GM23338 (cell line): ENCODE measurements around the gene VRTN. TPM values are rescaled to one million over a fixed set of nuclear protein-coding genes. Genes with fewer than 3 reads are reported as not detected.

Source experiments
- ATAC-seq: fragments of 200-7000 bp; cut with Tn5 transposase; 3 replicates; pipeline ENCODE4 v1.9.1; 2020
- DNase-seq: peaks from one replicate; pipeline ENCODE4 v3.0.0-alpha.2; 2015; ENCODE audit warnings: low spot score
- H2AFZ ChIP-seq: fragments of 200-600 bp; sonication (generic); 2 replicates; pipeline ENCODE4 v1.8.0; 2016; ENCODE audit warnings: antibody characterized with exemption, mild to moderate bottlenecking, moderate library complexity
- H3F3A ChIP-seq: fragments of 200-600 bp; sonication (generic); replicated peaks from 2 replicates; pipeline ENCODE4 v1.8.0; 2017; ENCODE audit warnings: antibody characterized with exemption, mixed run types, low read depth
- H3K27ac ChIP-seq: fragments of 200-600 bp; sonication (generic); 2 replicates; pipeline ENCODE4 v1.6.1; 2016; ENCODE audit warnings: low read depth
- H3K27me3 ChIP-seq: fragments of 200-600 bp; sonication (generic); 2 replicates; pipeline ENCODE4 v1.8.0; 2016; ENCODE audit warnings: mild to moderate bottlenecking, mixed run types, moderate library complexity; ENCODE audit not compliant: insufficient read depth
- H3K36me3 ChIP-seq: fragments of 200-600 bp; sonication (generic); 2 replicates; pipeline ENCODE4 v1.8.0; 2016; ENCODE audit warnings: mild to moderate bottlenecking; ENCODE audit not compliant: insufficient read depth
- H3K4me1 ChIP-seq: fragments of 200-600 bp; sonication (generic); 2 replicates; pipeline ENCODE4 v1.8.0; 2016; ENCODE audit warnings: mild to moderate bottlenecking, moderate library complexity; ENCODE audit not compliant: insufficient read depth
- H3K4me2 ChIP-seq: fragments of 200-600 bp; sonication (generic); 2 replicates; pipeline ENCODE4 v1.7.1; 2017; ENCODE audit warnings: mixed run types
- H3K4me3 ChIP-seq: fragments of 200-600 bp; sonication (generic); 2 replicates; pipeline ENCODE4 v1.6.1; 2016; ENCODE audit warnings: mixed run types
- H3K79me2 ChIP-seq: fragments of 200-600 bp; sonication (generic); replicated peaks from 2 replicates; pipeline ENCODE4 v1.8.0; 2017; ENCODE audit warnings: mild to moderate bottlenecking; ENCODE audit not compliant: insufficient read depth
- H3K9me2 ChIP-seq: fragments of 200-600 bp; sonication (generic); 2 replicates; pipeline ENCODE4 v1.8.0; 2017; ENCODE audit not compliant: insufficient read depth
- H4K20me1 ChIP-seq: fragments of 200-600 bp; sonication (generic); replicated peaks from 2 replicates; pipeline ENCODE4 v1.8.0; 2017; ENCODE audit warnings: mild to moderate bottlenecking; ENCODE audit not compliant: insufficient read depth
- H3K27ac Mint-ChIP-seq: 2 replicates; pipeline ENCODE4 v1.8.0; 2020; ENCODE audit warnings: inconsistent platforms, mild to moderate bottlenecking, moderate library complexity, mixed read lengths
- H3K27me3 Mint-ChIP-seq: 3 replicates; pipeline ENCODE4 v1.8.0; 2022; ENCODE audit warnings: low read depth, mild to moderate bottlenecking, moderate library complexity, mixed read lengths, inconsistent platforms; ENCODE audit not compliant: insufficient read depth, poor library complexity
- H3K36me3 Mint-ChIP-seq: 3 replicates; pipeline ENCODE4 v1.8.0; 2021; ENCODE audit warnings: low read depth, mild to moderate bottlenecking, inconsistent platforms, moderate library complexity, mixed read lengths
- H3K4me1 Mint-ChIP-seq: 3 replicates; pipeline ENCODE4 v1.8.0; 2020; ENCODE audit warnings: mild to moderate bottlenecking, inconsistent platforms, mixed read lengths
- H3K4me3 Mint-ChIP-seq: 3 replicates; pipeline ENCODE4 v1.8.0; 2021; ENCODE audit warnings: moderate library complexity, mild to moderate bottlenecking, inconsistent platforms, mixed read lengths
- H3K9me3 Mint-ChIP-seq: 3 replicates; pipeline ENCODE4 v1.8.0; 2020; ENCODE audit warnings: moderate library complexity, mild to moderate bottlenecking, inconsistent platforms, mixed read lengths
- CREB1 ChIP-seq: fragments of 250-450 bp; sonication (Bioruptor Pico); IDR thresholded peaks from 2 replicates; pipeline ENCODE4 v1.5.0; 2020; ENCODE audit warnings: low read depth, mild to moderate bottlenecking, moderate library complexity
- EZH2 ChIP-seq: fragments of 200-600 bp; sonication (generic); IDR thresholded peaks from one replicate; pipeline ENCODE4 v1.8.0; 2017; ENCODE audit warnings: antibody characterized with exemption, mild to moderate bottlenecking, low read depth; ENCODE audit not compliant: unreplicated experiment
- EZH2phosphoT487 ChIP-seq: fragments of 200-600 bp; sonication (generic); IDR thresholded peaks from one replicate; pipeline ENCODE4 v1.8.1; 2018; ENCODE audit warnings: antibody characterized with exemption; ENCODE audit not compliant: unreplicated experiment
- JUNB ChIP-seq: IDR thresholded peaks from one replicate; pipeline ENCODE4 v1.6.1; 2016; ENCODE audit warnings: antibody characterized with exemption; ENCODE audit not compliant: unreplicated experiment
- NANOG ChIP-seq: IDR thresholded peaks from 2 replicates; pipeline ENCODE4 v1.6.1; 2016; ENCODE audit warnings: antibody characterized with exemption, borderline replicate concordance
- POLR2AphosphoS5 ChIP-seq: IDR thresholded peaks from 2 replicates; pipeline ENCODE4 v1.6.1; 2016; ENCODE audit warnings: antibody characterized with exemption, low read depth
- STAT1 ChIP-seq: IDR thresholded peaks from one replicate; pipeline ENCODE4 v1.6.1; 2016; ENCODE audit warnings: antibody characterized with exemption; ENCODE audit not compliant: unreplicated experiment
- ZNF114 ChIP-seq: fragments of 250-450 bp; sonication (Bioruptor Pico); IDR thresholded peaks from 2 replicates; pipeline ENCODE4 v1.5.0; 2020; ENCODE audit warnings: mild to moderate bottlenecking, moderate library complexity
- ZNF331 ChIP-seq: fragments of 250-450 bp; sonication (Bioruptor Pico); IDR thresholded peaks from 2 replicates; pipeline ENCODE4 v1.5.0; 2020; ENCODE audit warnings: low read depth, mild to moderate bottlenecking, moderate library complexity
- polyA plus RNA-seq: library from polyadenylated mRNA; unstranded; fragments of >200 nt; fragmentation: Nextera tagmentation; extraction: Ambion mirVana; gene quantifications from 2 replicates; pipeline ENCODE4 v1.2.1, GENCODE V29; 2016
- total RNA-seq: library from RNA; depleted of rRNA; stranded (reverse); fragments of >200 nt; shearing (Covaris generic); gene quantifications from 2 replicates; pipeline ENCODE4 v1.2.3, GENCODE V29; 2014
- TF ChIP-seq, protein P1 (sequence below), 2 experiments: fragments of 200-600 bp in 1 of 2; sonication (generic) in 1 of 2; conservative IDR thresholded peaks; 2 replicates each; pipeline versions ENCODE4 v1.5.1 to v1.6.1; 2016 to 2017; ENCODE audit warnings: antibody characterized with exemption in 2 of 2, low read depth in 2 of 2, mild to moderate bottlenecking in 2 of 2, moderate library complexity in 1 of 2
- TF ChIP-seq, protein P2 (sequence below): IDR thresholded peaks from one replicate; pipeline ENCODE4 v1.6.1; 2018; ENCODE audit warnings: antibody characterized with exemption; ENCODE audit not compliant: unreplicated experiment
- TF ChIP-seq, protein P3 (sequence below): fragments of 250-450 bp; sonication (Bioruptor Pico); IDR thresholded peaks from 2 replicates; pipeline ENCODE4 v1.5.0; 2020; ENCODE audit warnings: mild to moderate bottlenecking, moderate library complexity
- TF ChIP-seq, protein P4 (sequence below): IDR thresholded peaks from 2 replicates; pipeline ENCODE4 v1.6.1; 2016; ENCODE audit warnings: antibody characterized with exemption

VRTN gene
- total and polyA plus RNA-seq, 2 experiments from 2014 or later: 63.9 to 143 TPM

- Histone ChIP-seq H4K20me1 (no peaks in the 10 kb centered on the region), H3K4me2 (no peak overlapping the region), H3K36me3 (no peaks in the 10 kb centered on the region), H3K4me3 (no peak overlapping the region), H3K79me2 (no peaks in the 10 kb centered on the region), H3K27ac (no peak overlapping the region), H3K9me2 (no peaks in the 10 kb centered on the region), H3K27me3 (no peaks in the 10 kb centered on the region), H3F3A (peaks cover 18% of the 10 kb centered on the region), H3K4me1 (peaks cover 39% of the 10 kb centered on the region), H2AFZ (no peak overlapping the region)
- ATAC-seq (no peak), DNase-seq (no peak)
- Mint-ChIP-seq H3K27me3 (peaks cover 16% of the 10 kb centered on the region), H3K36me3 (no peaks in the 10 kb centered on the region; the same call in 1 of the 3 replicates), H3K4me1 (peaks cover 43% of the 10 kb centered on the region), H3K9me3 (no peaks in the 10 kb centered on the region), H3K4me3 (no peak overlapping the region), H3K27ac (no peak overlapping the region; the same call in 1 of the 2 replicates)
- TF ChIP-seq EZH2: no peak
- TF ChIP-seq, protein P1, sequence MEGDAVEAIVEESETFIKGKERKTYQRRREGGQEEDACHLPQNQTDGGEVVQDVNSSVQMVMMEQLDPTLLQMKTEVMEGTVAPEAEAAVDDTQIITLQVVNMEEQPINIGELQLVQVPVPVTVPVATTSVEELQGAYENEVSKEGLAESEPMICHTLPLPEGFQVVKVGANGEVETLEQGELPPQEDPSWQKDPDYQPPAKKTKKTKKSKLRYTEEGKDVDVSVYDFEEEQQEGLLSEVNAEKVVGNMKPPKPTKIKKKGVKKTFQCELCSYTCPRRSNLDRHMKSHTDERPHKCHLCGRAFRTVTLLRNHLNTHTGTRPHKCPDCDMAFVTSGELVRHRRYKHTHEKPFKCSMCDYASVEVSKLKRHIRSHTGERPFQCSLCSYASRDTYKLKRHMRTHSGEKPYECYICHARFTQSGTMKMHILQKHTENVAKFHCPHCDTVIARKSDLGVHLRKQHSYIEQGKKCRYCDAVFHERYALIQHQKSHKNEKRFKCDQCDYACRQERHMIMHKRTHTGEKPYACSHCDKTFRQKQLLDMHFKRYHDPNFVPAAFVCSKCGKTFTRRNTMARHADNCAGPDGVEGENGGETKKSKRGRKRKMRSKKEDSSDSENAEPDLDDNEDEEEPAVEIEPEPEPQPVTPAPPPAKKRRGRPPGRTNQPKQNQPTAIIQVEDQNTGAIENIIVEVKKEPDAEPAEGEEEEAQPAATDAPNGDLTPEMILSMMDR (conservative IDR thresholded peaks at IDR 0.05; ENCODE audit: low read depth in 2 of 2): no peak
- no peak for TF ChIP-seq ZNF114
- no peak for TF ChIP-seq POLR2AphosphoS5
- TF ChIP-seq, protein P2, sequence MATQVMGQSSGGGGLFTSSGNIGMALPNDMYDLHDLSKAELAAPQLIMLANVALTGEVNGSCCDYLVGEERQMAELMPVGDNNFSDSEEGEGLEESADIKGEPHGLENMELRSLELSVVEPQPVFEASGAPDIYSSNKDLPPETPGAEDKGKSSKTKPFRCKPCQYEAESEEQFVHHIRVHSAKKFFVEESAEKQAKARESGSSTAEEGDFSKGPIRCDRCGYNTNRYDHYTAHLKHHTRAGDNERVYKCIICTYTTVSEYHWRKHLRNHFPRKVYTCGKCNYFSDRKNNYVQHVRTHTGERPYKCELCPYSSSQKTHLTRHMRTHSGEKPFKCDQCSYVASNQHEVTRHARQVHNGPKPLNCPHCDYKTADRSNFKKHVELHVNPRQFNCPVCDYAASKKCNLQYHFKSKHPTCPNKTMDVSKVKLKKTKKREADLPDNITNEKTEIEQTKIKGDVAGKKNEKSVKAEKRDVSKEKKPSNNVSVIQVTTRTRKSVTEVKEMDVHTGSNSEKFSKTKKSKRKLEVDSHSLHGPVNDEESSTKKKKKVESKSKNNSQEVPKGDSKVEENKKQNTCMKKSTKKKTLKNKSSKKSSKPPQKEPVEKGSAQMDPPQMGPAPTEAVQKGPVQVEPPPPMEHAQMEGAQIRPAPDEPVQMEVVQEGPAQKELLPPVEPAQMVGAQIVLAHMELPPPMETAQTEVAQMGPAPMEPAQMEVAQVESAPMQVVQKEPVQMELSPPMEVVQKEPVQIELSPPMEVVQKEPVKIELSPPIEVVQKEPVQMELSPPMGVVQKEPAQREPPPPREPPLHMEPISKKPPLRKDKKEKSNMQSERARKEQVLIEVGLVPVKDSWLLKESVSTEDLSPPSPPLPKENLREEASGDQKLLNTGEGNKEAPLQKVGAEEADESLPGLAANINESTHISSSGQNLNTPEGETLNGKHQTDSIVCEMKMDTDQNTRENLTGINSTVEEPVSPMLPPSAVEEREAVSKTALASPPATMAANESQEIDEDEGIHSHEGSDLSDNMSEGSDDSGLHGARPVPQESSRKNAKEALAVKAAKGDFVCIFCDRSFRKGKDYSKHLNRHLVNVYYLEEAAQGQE: no peak
- TF ChIP-seq, protein P3, sequence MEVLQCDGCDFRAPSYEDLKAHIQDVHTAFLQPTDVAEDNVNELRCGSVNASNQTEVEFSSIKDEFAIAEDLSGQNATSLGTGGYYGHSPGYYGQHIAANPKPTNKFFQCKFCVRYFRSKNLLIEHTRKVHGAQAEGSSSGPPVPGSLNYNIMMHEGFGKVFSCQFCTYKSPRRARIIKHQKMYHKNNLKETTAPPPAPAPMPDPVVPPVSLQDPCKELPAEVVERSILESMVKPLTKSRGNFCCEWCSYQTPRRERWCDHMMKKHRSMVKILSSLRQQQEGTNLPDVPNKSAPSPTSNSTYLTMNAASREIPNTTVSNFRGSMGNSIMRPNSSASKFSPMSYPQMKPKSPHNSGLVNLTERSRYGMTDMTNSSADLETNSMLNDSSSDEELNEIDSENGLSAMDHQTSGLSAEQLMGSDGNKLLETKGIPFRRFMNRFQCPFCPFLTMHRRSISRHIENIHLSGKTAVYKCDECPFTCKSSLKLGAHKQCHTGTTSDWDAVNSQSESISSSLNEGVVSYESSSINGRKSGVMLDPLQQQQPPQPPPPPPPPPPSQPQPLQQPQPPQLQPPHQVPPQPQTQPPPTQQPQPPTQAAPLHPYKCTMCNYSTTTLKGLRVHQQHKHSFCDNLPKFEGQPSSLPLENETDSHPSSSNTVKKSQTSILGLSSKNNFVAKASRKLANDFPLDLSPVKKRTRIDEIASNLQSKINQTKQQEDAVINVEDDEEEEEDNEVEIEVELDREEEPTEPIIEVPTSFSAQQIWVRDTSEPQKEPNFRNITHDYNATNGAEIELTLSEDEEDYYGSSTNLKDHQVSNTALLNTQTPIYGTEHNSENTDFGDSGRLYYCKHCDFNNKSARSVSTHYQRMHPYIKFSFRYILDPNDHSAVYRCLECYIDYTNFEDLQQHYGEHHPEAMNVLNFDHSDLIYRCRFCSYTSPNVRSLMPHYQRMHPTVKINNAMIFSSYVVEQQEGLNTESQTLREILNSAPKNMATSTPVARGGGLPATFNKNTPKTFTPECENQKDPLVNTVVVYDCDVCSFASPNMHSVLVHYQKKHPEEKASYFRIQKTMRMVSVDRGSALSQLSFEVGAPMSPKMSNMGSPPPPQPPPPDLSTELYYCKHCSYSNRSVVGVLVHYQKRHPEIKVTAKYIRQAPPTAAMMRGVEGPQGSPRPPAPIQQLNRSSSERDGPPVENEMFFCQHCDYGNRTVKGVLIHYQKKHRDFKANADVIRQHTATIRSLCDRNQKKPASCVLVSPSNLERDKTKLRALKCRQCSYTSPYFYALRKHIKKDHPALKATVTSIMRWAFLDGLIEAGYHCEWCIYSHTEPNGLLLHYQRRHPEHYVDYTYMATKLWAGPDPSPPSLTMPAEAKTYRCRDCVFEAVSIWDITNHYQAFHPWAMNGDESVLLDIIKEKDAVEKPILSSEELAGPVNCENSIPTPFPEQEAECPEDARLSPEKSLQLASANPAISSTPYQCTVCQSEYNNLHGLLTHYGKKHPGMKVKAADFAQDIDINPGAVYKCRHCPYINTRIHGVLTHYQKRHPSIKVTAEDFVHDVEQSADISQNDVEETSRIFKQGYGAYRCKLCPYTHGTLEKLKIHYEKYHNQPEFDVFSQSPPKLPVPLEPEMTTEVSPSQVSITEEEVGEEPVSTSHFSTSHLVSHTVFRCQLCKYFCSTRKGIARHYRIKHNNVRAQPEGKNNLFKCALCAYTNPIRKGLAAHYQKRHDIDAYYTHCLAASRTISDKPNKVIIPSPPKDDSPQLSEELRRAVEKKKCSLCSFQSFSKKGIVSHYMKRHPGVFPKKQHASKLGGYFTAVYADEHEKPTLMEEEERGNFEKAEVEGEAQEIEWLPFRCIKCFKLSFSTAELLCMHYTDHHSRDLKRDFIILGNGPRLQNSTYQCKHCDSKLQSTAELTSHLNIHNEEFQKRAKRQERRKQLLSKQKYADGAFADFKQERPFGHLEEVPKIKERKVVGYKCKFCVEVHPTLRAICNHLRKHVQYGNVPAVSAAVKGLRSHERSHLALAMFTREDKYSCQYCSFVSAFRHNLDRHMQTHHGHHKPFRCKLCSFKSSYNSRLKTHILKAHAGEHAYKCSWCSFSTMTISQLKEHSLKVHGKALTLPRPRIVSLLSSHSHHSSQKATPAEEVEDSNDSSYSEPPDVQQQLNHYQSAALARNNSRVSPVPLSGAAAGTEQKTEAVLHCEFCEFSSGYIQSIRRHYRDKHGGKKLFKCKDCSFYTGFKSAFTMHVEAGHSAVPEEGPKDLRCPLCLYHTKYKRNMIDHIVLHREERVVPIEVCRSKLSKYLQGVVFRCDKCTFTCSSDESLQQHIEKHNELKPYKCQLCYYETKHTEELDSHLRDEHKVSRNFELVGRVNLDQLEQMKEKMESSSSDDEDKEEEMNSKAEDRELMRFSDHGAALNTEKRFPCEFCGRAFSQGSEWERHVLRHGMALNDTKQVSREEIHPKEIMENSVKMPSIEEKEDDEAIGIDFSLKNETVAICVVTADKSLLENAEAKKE: no peak
- TF ChIP-seq EZH2phosphoT487: no peak
- TF ChIP-seq JUNB: no peak
- no peak for TF ChIP-seq STAT1
- TF ChIP-seq, protein P4, sequence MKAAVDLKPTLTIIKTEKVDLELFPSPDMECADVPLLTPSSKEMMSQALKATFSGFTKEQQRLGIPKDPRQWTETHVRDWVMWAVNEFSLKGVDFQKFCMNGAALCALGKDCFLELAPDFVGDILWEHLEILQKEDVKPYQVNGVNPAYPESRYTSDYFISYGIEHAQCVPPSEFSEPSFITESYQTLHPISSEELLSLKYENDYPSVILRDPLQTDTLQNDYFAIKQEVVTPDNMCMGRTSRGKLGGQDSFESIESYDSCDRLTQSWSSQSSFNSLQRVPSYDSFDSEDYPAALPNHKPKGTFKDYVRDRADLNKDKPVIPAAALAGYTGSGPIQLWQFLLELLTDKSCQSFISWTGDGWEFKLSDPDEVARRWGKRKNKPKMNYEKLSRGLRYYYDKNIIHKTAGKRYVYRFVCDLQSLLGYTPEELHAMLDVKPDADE: no peak
- no peak for TF ChIP-seq ZNF331 (CRISPR knock-in tag)
- TF ChIP-seq CREB1: no peak
- no peak for TF ChIP-seq NANOG
Measured at GRCh38 chr14:74403619-74404417, 55.5 kb downstream of the VRTN start.
